ENCODE data around the gene ASCC3.

DNA sequence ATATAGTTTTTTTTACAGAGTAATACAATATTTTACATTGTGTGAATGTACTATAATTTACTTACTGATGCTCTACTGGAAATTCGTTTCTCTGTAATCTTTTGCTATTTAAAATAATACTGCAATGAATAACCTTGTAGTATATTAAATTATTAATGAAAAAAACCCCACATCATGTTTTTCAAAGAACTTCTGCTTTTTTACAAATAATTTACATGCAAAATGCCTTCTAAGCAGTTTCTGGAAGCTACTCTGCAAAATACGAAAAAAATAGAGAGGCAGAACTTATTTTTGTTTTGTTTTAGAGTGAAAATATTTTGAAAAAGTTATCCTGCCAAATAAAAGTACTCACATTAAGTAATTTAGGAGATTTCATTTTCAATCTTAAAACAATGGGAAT lies 250.6 kb downstream of the ASCC3 start:
- TF ChIP-seq, protein P1, sequence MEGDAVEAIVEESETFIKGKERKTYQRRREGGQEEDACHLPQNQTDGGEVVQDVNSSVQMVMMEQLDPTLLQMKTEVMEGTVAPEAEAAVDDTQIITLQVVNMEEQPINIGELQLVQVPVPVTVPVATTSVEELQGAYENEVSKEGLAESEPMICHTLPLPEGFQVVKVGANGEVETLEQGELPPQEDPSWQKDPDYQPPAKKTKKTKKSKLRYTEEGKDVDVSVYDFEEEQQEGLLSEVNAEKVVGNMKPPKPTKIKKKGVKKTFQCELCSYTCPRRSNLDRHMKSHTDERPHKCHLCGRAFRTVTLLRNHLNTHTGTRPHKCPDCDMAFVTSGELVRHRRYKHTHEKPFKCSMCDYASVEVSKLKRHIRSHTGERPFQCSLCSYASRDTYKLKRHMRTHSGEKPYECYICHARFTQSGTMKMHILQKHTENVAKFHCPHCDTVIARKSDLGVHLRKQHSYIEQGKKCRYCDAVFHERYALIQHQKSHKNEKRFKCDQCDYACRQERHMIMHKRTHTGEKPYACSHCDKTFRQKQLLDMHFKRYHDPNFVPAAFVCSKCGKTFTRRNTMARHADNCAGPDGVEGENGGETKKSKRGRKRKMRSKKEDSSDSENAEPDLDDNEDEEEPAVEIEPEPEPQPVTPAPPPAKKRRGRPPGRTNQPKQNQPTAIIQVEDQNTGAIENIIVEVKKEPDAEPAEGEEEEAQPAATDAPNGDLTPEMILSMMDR (IDR thresholded peaks at IDR 0.05; ENCODE audit: extremely low read depth in 1 of 2, insufficient read depth in 1 of 2, low read depth in 1 of 2, low read length in 2 of 2), result no peak
- TF ChIP-seq POLR2A (IDR thresholded peaks at IDR 0.05; ENCODE audit: low read depth, low read length), result no peak
- no peak for TF ChIP-seq EZH2 (IDR thresholded peaks at IDR 0.05; ENCODE audit: borderline replicate concordance, low read depth, low read length, severe bottlenecking)
- no peak for TF ChIP-seq POLR2AphosphoS5 (IDR thresholded peaks at IDR 0.05; ENCODE audit: insufficient read depth, low read depth, low read length)
- TF ChIP-seq FOS (IDR thresholded peaks at IDR 0.05; ENCODE audit: borderline replicate concordance, insufficient read depth, low read length), result no peak
